Stimulated activated CD4-positive, alpha-beta T cell treated with anti-CD3 and anti-CD28 coated beads, Interleukin-2, amount 100 ng/mL, for 4 hours (primary cell): ENCODE measurements around the gene PPP4C.

Experiments used
- DNase-seq: peaks from one replicate; pipeline ENCODE4 v3.0.0-alpha.2; 2020; ENCODE audit warnings: low read depth

Gene PPP4C

DNA sequence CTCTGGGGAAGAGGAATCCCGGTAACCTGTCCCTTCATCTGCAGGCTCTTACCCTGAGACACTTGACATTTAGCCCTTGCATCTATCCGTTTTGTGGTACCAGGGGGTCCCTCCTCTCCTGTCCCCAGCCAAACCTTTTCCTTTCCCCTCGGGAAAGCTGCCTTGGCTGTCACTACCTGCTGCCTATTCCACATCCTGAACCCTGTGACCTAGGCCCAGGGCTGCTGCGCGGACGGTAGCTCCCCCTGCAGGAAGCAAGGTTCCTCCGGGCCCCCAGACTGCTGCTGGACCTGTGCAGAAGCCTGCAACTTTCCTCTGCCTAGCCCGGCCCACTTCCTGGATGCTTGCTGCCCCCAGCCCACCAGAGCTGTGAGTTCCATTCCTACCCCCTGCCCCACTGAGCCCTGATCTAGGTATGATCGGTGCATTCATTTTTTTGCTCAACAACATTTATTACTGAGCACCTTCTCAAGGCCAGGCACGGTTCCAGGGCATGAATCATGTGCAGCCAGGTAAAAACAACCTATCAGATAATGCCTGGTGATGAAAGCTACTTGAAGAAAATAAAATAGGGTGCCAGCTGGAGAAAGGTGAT, 20.7 kb upstream of the PPP4C start:
- no peak for DNase-seq

DNA sequence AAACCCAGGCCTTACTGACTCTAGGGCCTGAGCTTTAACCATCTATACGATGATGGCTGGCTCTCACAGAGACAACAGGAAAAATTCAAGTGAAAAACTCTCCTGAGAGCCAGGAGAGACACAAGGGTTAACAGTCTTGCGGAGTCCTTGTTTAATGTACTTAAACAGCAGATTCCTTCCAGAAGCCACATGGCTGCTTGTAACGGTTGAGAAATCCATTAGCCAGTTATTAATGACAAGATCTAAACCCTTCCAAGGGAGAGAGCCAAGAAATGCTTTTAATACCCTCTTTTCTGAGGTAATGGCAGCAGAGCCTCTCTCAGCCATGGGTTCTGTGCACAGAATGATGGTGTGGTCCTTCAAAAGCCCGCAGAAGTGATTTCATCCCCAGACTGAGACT, 15.4 kb upstream of the PPP4C start:
- no peak for DNase-seq

DNA sequence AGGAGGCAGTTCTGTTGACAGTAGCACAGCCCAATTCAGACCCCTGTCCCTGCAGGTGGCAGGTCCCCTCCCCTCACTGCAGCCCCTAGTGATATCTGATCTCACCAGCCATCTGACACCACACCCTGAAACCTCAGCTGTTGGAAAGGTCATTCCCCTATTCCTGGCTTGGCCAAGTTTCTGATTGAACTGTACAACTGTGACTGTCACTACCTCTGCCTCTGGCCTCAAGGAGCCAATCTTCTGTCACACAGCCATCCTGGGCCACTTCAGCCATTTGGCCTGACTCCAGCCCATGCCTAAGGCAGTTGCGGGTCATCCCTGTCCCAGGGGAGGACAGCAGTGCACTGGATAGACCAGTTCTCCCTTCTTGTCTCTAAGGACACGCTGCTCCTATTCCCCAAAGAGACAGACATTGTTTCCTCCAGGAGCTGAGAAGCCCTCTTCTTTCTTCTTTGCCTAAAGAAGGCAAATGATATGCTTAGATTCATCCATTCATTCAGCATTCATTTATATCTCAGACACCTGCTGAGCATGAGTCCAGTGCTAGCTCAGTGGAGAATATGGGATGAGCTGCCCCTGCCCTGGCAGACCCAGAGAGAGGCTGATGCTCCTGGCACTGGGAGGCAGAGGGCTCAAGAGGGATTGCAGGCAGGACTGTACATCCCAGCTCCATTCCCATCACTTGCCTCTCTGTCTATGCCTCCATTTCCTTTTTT, 14.8 kb upstream of the PPP4C start:
- DNase-seq: no peak

DNA sequence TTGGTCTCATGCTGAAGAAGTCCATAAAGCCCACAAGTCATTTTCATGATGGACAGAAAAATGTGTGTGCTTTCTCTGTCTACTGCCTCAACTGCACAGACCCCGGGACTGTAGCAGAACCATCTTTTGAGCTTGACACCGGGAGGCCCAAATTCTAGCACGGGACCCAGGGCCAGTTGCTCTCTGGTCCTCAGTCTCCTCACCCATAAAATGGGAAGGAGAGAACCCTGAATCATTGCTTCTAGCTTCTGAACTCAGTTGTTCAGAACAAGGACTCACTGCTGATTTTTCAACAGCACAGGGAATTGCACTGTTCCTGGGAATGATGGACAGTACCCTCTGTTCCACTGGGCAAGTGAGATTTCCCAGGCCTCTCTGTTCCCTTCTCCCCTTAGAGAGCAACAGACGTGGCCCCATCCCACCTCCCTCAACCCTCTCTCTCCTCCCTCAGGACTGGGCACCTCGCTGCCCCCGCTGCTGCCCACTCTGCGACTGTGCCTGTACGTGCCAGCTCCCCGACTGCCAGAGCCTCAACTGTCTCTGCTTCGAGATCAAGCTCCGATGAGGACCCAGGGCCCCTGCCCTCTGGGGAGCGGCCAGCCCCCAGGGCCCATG, 12.4 kb upstream of the PPP4C start:
- DNase-seq: no peak

DNA sequence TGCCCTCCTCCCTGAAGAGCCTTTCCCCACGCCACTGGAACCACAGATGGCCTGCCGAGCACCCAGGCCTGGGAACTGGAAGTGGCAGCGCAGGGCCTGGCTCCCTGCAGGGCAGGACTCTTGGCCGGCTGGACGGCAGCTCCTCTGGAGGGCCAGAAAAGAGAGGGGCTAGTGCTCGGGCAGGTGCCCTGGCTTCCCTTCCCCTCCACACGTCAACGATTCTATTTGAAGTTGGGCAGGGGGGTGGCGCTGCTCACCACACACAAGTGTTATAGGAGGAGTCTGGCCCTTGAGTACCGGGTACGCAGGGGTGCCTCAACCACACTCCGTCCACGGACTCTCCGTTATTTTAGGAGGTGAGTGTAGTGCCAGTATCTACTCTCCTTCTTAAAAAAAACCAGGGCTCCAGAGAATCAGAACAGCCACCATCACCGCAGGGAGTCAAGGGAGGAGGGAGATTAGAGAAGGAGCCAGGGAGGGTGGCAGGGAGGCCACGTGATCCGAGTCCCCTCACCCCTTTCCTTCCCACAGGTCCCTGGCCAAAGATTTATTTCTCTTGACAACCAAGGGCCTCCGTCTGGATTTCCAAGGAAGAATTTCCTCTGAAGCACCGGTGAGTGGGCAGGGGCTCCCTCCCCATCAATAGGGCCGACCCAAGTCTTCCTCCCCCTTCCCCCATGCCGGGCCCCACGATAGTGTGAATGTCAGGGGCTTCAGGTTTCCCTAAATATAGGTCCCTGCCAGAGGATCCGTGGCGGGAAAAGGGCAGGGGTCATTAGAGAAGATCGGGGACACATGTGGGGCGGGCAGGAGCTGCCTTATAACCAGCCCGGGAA, 11.7 kb upstream of the PPP4C start:
- DNase-seq: peak; percentile 60

DNA sequence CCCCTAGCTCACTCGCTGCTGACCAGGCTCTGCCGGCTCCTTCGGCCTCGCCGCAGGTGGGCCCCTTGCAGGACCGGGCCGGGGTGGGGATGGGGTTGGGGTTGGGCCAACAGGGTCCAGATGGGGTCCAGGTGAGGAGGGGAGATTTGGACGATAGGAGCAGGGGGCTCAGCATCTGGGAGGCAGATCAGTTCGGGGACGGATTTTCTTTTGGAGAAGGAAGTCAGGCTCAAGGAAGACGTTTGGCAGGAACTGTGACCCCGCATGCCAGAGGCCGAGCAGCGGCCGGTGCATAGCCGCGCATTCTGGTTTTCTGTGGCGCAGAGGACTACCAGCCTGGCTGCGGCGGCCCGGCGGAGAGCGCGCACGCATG, 11.1 kb upstream of the PPP4C start:
- no peak for DNase-seq

DNA sequence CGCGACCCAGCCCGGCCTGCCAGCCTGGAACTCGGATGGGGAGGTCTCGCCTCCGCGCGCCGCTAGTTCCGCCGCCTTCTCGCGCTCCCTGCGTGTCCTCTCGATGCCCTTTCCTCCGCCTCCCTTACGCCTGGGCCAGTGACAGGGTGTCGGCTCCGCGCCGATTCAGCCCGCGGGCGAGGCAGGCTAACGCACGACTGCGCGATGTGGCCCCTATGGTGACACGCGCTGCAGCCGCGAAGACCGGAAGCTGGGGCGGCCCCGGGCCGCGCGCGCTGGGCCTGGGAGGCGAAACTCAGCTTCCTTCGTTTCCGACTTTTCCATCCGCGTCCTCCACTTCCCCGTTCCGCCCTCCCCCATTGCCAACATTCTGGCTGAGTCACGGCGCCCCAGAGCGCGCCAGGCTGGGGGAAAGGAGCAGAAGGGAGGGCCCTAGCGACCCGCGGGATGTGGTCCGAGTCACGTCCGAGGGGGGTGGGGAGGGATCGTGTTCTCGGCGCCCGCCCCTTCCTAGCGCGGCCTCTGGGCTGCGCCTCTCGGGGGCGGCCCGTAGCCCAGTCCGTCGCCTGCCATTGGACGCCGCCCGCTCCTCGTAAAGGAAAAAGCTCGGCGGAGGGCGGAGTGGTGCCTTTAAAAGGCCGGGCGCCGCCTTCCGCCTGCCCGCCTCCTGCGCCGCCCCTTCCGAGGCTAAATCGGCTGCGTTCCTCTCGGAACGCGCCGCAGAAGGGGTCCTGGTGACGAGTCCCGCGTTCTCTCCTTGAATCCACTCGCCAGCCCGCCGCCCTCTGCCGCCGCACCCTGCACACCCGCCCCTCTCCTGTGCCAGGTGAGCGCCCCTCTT, 10.5 kb upstream of the PPP4C start, which contains the start of gene ALDOA:
Gene ALDOA, plus strand, starts transcription at position 659 of the 841 bp plus-strand sequence. CDS start 1,138 bp downstream, outside the sequence.
- DNase-seq: peak; percentile 94

DNA sequence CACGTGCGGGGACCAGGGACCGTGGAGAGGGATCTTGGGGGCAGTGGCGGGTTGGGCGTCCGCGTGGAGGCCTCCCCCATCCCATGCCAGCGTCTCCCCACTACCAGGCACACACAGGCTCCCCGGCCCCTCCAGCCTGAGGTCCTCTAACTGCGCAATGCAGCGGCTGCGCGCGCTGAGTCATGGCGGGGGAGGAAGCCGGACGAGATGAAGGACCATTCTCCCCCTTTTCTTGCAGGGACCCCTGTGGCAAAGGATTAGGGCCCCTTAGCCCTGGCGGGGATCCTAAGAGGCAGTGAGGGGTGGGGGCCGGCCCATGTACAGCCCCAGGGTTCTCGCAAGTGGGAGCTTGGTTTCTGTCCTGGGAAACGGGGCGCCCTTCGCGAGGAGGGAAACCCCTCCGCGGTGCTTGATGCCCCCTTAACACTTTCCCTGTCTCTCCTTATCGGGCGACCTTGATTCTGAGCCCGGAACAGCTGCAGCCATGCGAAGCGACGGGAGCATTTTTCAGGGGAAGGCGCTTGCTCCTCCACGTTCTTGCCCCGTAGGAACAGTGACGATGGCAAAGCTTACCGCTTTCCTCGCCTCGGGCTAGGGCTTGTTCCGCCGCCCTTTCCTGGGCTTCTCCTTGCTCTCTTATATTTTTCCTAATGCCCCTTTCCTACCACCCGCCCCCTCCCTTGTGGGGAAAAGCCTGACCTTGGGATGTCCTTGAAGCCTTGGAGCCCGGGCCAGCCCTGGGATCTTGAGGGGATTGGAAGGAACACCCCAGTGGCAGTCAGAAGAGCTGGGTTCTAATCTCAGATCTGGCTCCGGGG, 9.6 kb upstream of the PPP4C start:
- no peak for DNase-seq

DNA sequence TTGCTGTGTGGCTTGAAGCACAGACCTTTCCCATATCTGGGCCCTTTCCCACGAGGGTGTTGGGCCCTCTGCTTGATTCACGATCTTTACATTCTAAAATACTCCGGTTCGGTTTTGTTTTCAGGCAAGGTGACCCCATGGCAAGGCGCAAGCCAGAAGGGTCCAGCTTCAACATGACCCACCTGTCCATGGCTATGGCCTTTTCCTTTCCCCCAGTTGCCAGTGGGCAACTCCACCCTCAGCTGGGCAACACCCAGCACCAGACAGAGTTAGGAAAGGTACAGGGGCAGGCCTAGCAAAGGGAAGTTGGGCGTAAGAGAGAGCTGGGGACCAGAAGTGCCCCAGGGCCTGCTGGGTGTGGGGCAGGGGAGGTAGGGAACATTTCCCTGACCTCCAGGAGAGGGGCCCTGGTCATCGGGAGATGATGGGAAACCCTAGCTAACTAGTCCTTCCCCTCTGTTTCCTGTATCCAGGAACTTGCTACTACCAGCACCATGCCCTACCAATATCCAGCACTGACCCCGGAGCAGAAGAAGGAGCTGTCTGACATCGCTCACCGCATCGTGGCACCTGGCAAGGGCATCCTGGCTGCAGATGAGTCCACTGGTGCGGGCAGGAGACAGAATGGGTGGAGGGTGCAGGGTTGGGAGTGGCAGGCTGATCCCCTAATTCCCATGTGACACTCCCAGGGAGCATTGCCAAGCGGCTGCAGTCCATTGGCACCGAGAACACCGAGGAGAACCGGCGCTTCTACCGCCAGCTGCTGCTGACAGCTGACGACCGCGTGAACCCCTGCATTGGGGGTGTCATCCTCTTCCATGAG, 8.8 kb upstream of the PPP4C start:
- no peak for DNase-seq

DNA sequence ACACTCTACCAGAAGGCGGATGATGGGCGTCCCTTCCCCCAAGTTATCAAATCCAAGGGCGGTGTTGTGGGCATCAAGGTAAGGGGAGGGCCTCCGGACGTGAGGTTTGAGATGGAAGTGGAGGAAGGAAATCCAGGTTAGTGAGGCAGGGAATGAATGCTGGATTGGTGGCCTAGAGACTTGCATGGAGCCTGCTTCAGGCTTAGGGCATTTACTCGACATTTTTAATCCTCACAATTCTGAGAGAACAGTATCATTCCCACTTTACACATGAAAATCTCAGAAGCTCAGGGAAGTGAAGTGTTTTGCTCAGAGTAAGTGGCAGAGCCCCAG, 8.2 kb upstream of the PPP4C start:
- DNase-seq: no peak

DNA sequence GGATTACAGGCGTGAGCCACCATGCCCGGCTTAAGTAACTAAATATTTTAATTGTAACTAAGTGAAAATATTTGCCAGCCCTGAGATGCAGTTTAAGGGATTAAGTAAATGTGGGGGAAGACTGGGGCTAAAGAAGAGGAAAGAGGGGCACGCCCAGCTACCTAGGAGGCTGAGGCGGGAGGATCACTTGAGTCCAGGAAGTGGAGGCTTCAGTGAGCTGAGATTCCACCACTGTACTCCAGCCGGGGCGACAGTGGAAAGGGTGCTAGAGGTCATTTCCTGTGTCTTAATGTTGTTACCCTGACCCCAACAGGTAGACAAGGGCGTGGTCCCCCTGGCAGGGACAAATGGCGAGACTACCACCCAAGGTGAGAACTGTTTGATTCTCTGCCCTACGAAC, 7.5 kb upstream of the PPP4C start:
- DNase-seq: no peak

DNA sequence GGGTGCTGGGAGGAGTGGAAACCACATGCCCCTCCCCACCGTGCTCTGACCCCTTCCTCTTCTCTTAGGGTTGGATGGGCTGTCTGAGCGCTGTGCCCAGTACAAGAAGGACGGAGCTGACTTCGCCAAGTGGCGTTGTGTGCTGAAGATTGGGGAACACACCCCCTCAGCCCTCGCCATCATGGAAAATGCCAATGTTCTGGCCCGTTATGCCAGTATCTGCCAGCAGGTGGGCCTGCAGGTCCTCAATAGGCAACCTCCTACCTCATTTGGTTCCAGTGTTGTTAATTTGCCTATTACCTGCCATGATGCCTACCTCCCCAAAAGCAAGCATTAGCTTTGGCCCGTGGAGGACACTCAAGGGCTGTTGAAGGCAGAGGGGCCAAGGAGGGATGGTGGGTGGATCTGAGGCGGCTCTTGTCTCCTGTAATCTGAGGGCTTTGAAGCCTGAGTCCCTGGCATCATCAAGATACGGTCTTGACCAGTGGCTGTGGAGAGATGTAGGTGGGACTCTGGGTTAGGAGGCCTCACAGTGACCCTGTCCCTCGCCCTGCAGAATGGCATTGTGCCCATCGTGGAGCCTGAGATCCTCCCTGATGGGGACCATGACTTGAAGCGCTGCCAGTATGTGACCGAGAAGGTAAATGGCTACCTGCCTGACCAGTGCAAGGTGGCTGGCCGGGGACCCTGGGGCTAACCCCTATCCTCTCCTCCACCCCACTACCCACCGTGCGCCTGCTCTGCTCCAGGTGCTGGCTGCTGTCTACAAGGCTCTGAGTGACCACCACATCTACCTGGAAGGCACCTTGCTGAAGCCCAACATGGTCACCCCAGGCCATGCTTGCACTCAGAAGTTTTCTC, 6.8 kb upstream of the PPP4C start:
- peak; percentile 54 for DNase-seq

DNA sequence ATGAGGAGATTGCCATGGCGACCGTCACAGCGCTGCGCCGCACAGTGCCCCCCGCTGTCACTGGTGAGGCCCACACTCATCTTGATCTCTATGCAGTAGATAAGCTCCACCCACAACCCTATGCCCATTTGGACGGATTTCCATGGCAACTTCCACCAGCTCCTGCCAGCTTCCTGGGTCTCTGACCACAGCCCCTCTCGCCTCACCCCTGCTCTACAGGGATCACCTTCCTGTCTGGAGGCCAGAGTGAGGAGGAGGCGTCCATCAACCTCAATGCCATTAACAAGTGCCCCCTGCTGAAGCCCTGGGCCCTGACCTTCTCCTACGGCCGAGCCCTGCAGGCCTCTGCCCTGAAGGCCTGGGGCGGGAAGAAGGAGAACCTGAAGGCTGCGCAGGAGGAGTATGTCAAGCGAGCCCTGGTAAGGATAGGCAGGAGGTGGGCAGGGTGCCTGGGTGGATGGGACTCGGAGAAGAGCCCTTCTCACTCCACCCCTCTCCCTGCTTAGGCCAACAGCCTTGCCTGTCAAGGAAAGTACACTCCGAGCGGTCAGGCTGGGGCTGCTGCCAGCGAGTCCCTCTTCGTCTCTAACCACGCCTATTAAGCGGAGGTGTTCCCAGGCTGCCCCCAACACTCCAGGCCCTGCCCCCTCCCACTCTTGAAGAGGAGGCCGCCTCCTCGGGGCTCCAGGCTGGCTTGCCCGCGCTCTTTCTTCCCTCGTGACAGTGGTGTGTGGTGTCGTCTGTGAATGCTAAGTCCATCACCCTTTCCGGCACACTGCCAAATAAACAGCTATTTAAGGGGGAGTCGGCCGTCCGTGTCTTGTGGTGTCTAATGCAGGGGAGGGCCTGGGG, 6.0 kb upstream of the PPP4C start:
- DNase-seq: no peak

DNA sequence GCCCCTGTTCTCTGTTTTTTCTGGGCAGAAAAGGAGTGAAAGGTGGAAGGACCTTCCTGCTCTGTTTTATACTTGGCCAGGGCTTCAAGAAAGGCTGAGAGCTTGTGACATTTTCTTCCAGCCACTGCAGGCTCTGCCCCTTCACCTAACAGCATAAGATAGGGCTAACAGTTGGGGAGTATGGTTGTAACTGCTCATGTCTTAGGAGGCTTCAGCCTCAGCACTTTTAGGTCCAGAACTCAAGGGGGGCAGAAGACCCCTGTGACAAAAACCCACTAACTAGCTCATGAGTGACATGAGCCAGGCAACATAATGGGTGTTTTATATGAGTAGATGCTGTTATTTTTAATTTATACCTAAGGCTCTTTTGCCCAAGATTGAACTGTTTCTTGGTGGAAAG, 5.3 kb upstream of the PPP4C start:
- DNase-seq: no peak

DNA sequence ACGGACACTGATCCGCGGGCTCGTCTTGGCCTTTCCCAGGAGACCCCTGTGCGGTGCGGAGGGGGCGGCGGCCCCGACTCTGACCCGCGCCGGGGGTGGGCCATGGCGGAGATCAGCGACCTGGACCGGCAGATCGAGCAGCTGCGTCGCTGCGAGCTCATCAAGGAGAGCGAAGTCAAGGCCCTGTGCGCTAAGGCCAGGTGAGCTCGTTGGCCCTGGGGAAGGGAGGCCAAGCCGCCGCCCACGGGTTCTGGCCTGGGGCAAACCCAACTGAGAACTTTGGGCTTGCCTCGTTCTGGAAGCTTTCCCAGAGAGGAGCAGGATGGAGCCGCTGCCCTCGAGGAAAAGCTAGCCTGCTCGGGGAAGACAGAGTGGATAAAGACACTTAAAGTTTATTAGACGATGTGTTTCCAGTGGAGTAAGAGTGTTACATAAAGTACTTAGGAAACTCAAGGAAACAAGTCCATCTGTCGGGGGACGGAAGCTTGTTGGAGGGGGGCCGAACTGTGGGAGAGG, 540 bp downstream of the PPP4C start:
- no peak for DNase-seq

DNA sequence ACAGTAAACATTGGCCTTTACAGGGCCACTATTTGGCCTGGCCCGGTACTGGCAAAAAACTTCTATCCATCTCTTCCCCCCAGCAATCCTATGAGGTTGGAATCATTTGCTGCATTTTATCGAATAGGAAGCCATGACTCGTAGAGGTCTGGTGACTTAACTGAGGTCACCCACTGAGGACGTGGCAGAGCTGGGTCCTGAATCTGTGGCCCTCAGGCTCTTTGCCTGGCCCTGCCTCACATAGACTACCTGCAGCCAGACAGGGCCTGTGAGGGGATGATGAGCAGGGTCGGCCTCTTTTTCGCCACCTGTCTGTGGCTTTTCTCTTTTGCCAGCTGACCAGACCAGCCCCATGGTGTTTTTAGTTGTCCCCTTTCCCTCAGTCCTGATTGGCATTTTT, 1.9 kb downstream of the PPP4C start:
- DNase-seq: no peak

DNA sequence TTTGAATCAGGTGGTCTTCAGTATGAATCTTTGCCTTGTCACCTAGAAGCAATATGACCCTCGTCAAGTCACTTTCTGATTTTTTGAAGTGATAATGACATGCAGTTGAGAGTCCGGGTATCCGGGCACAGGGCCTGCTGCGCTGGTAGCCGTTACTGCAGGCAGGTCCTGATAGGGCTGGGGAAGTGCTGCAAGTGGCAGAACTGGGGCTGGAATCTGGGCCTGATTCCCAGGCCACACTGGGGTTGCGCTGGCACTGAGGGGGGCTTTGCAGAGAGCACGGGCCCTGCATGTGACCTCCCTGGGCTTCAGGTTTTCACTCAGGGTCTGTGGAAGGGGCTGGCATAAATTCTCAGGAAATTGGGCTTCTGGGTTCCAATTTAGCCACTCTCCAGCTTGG, 3.0 kb downstream of the PPP4C start:
- no peak for DNase-seq

DNA sequence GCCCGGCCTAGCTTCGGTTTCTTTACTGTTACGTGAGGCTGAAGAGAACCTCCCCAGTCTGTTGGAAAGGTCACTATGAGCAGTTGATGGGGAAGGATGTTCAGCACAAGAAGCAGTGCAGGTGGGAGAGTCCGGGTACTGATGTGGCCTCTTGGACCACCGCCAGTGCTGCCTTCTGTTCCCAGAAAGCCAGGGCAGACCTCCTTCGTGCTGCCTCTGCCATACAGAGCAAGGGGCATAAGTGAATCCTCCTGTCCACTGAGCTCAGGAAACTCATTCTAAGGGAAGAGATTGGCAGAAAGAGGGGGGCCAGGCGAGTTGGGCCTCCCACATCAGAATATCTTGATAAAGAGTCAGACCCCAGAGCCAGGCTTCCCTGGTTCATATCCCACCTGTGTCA, 3.7 kb downstream of the PPP4C start:
- no peak for DNase-seq
